CD4-positive, alpha-beta memory T cell (primary cell): Measurements from ENCODE around the gene PRCP. TPM values are rescaled to one million over a fixed set of nuclear protein-coding genes. Genes with fewer than 3 reads are reported as not detected.

Source experiments
- CTCF ChIA-PET: fragments of 350-600 bp; sonication (Branson Sonifier 250); formaldehyde crosslinking; loops from one replicate; lab custom pipeline; 2021; ENCODE audit warnings: inconsistent platforms; ENCODE audit not compliant: partially characterized antibody; lab: Charles Lee
- POLR2A ChIA-PET: fragments of 350-600 bp; sonication (Branson Sonifier 250); formaldehyde crosslinking; loops from one replicate; lab custom pipeline; 2021; ENCODE audit not compliant: partially characterized antibody; lab: Charles Lee
- DNase-seq, 5 donors: peaks; one replicate each; pipeline versions ENCODE4 v3.0.0 to v3.0.0-alpha.2; 2020 to 2022; ENCODE audit warnings: mixed read lengths in 1 of 5
- H3K27ac ChIP-seq: one replicate; pipeline ENCODE4 v1.7.0; 2013; ENCODE audit warnings: low read depth, low read length
- H3K27me3 ChIP-seq: 2 replicates; pipeline ENCODE4 v1.7.0; 2013; ENCODE audit warnings: mild to moderate bottlenecking, low read length, moderate library complexity; ENCODE audit not compliant: insufficient read depth
- H3K36me3 ChIP-seq: 2 replicates; pipeline ENCODE4 v1.7.0; 2013; ENCODE audit warnings: mild to moderate bottlenecking, low read length, moderate library complexity; ENCODE audit not compliant: insufficient read depth
- H3K4me1 ChIP-seq: 2 replicates; pipeline ENCODE4 v1.7.0; 2013; ENCODE audit warnings: mild to moderate bottlenecking, low read length, moderate library complexity; ENCODE audit not compliant: insufficient read depth
- H3K4me3 ChIP-seq, 2 donors: one replicate each; pipeline ENCODE4 v1.7.0; 2013; ENCODE audit warnings: low read length in 2 of 2, mild to moderate bottlenecking in 1 of 2
- H3K9me3 ChIP-seq, 2 donors: one replicate each; pipeline ENCODE4 v1.7.0; 2013; ENCODE audit warnings: low read length in 2 of 2, control low read depth in 1 of 2; ENCODE audit not compliant: control insufficient read depth in 1 of 2
- H3K27ac Mint-ChIP-seq, 7 donors: one replicate each; pipeline ENCODE4 v1.8.0; 2020 to 2021; ENCODE audit warnings: mixed read lengths in 7 of 7, mild to moderate bottlenecking in 6 of 7, inconsistent platforms in 3 of 7, moderate library complexity in 3 of 7
- H3K27me3 Mint-ChIP-seq, 2 donors: one replicate each; pipeline ENCODE4 v1.8.0; 2020 to 2021; ENCODE audit warnings: mixed read lengths in 2 of 2
- H3K36me3 Mint-ChIP-seq, 2 donors: one replicate each; pipeline ENCODE4 v1.8.0; 2020 to 2021; ENCODE audit warnings: mixed read lengths in 2 of 2, inconsistent platforms in 1 of 2, mild to moderate bottlenecking in 1 of 2
- H3K4me1 Mint-ChIP-seq, 4 donors: one replicate each; pipeline ENCODE4 v1.8.0; 2020 to 2021; ENCODE audit warnings: mixed read lengths in 4 of 4, mild to moderate bottlenecking in 1 of 4
- H3K4me3 Mint-ChIP-seq, 8 donors: one replicate each; pipeline ENCODE4 v1.8.0; 2020 to 2021; ENCODE audit warnings: mixed read lengths in 8 of 8, mild to moderate bottlenecking in 7 of 8, moderate library complexity in 6 of 8, inconsistent platforms in 3 of 8
- H3K9me3 Mint-ChIP-seq, 8 donors: one replicate each; pipeline ENCODE4 v1.8.0; 2020 to 2021; ENCODE audit warnings: mixed read lengths in 8 of 8, mild to moderate bottlenecking in 5 of 8, inconsistent platforms in 3 of 8, moderate library complexity in 1 of 8
- intact Hi-C: fragments of 100-400 bp; cut with micrococcal nuclease; formaldehyde crosslinking; loops from one replicate; pipeline ENCODE4 v1.15.1; 2023
- polyA plus RNA-seq, 2 donors: library from polyadenylated mRNA; unstranded; fragments of 300-500 nt; fragmentation: Illumina TruSeq; gene quantifications; one replicate each; pipeline ENCODE4 v1.2.3, GENCODE V29; 2021
- total RNA-seq, 2 experiments: library from RNA; stranded (reverse); gene quantifications; one replicate each; pipeline ENCODE4 v1.2.3, GENCODE V29; 2021

The PRCP gene
- total and polyA plus RNA-seq, 4 experiments from 2014 or later, result 24.1 to 38.4 (median 31.2) TPM

- intact Hi-C loops, result no loop called here
- H3K27ac ChIP-seq, result no peak overlapping the region
- H3K36me3 Mint-ChIP-seq, result peaks cover 11 to 42% of the 10 kb centered on the region in 2 donors
- H3K27me3 Mint-ChIP-seq, result no peaks in the 10 kb centered on the region
- peaks cover 0 to 10% (median 4%) of the 10 kb centered on the region in 8 donors for H3K9me3 Mint-ChIP-seq
- no peak overlapping the region for H3K4me3 Mint-ChIP-seq
- CTCF ChIA-PET, result interaction anchor here (6.0 kb wide), 1 partner anchor 16 kb away, joined by 38 read pairs; no protein-coding TSS in a partner anchor
- H3K9me3 ChIP-seq, result no peaks in the 10 kb centered on the region
- POLR2A ChIA-PET, result no interaction called here
- no peaks in the 10 kb centered on the region for H3K36me3 ChIP-seq
- no peak overlapping the region for H3K27ac Mint-ChIP-seq
- no peaks in the 10 kb centered on the region for H3K4me1 ChIP-seq
- no peak overlapping the region for H3K4me3 ChIP-seq
- no peak for DNase-seq
- peaks cover 0 to 7% (median 3%) of the 10 kb centered on the region in 4 donors for H3K4me1 Mint-ChIP-seq
- no peaks in the 10 kb centered on the region for H3K27me3 ChIP-seq
These were observed 16.4 kb downstream of the PRCP start for GRCh38 chr11:82883853-82884252.

GRCh38 chr11:82874646-82875523 lies 25.3 kb downstream of the PRCP start:
- H3K4me3 Mint-ChIP-seq, result peak overlapping the region in 3 of 8 donors; percentile 13 to 61 (median 27)
- Histone ChIP-seq H3K4me3 (no peak overlapping the region), H3K9me3 (peaks cover 0 to 4% of the 10 kb centered on the region in 2 donors), H3K27me3 (no peaks in the 10 kb centered on the region), H3K27ac (no peak overlapping the region), H3K4me1 (peaks cover 24% of the 10 kb centered on the region), H3K36me3 (no peaks in the 10 kb centered on the region)
- DNase-seq, result no peak
- peaks cover 32 to 45% (median 35%) of the 10 kb centered on the region in 4 donors for H3K4me1 Mint-ChIP-seq
- intact Hi-C loops, result loop anchor here (2.0 kb wide), 1 partner anchor 26 kb away; the partner anchor contains the start of genes DDIAS and PRCP
- CTCF ChIA-PET, result no interaction called here
- peaks cover 4 to 21% (median 11%) of the 10 kb centered on the region in 8 donors for H3K9me3 Mint-ChIP-seq
- POLR2A ChIA-PET, result interaction anchor here (1.5 kb wide), 1 partner anchor 26 kb away, joined by 21 read pairs; the partner anchor contains the start of genes DDIAS and PRCP
- no peaks in the 10 kb centered on the region for H3K27me3 Mint-ChIP-seq
- peak overlapping the region in 4 of 7 donors; percentile 22 to 82 (median 50) for H3K27ac Mint-ChIP-seq
- H3K36me3 Mint-ChIP-seq, result peaks cover 10 to 20% of the 10 kb centered on the region in 2 donors

GRCh38 chr11:82873919-82874333 lies 26.3 kb downstream of the PRCP start:
- Mint-ChIP-seq H3K27ac (peak overlapping the region; percentile 33 to 85 (median 70)), H3K4me1 (peaks cover 32 to 48% (median 35%) of the 10 kb centered on the region in 4 donors), H3K4me3 (peak overlapping the region in 6 of 8 donors; percentile 49 to 73 (median 62)), H3K9me3 (peaks cover 2 to 16% (median 7%) of the 10 kb centered on the region in 8 donors), H3K27me3 (no peaks in the 10 kb centered on the region), H3K36me3 (peaks cover 6 to 15% of the 10 kb centered on the region in 2 donors)
- Histone ChIP-seq H3K4me1 (peaks cover 24% of the 10 kb centered on the region), H3K9me3 (peaks cover 0 to 4% of the 10 kb centered on the region in 2 donors), H3K4me3 (no peak overlapping the region), H3K36me3 (no peaks in the 10 kb centered on the region), H3K27me3 (no peaks in the 10 kb centered on the region), H3K27ac (no peak overlapping the region)
- CTCF ChIA-PET, result interaction anchor here (1.0 kb wide), 1 partner anchor 26 kb away, joined by 3 read pairs; the partner anchor contains the start of gene PRCP
- intact Hi-C loops, result loop anchor here (2.0 kb wide), 1 partner anchor 27 kb away; the partner anchor contains the start of genes DDIAS and PRCP
- POLR2A ChIA-PET, result interaction anchor here (1.0 to 1.5 kb wide), 3 partner anchors 27 to 98 kb away, joined by 3 to 21 read pairs (median 5); partner anchors contain the start of genes DDIAS and PRCP
- peak in 4 of 5 donors; percentile 28 to 51 (median 36) for DNase-seq

- Histone ChIP-seq H3K4me1 (peaks cover 24% of the 10 kb centered on the region), H3K27ac (no peak overlapping the region), H3K36me3 (no peaks in the 10 kb centered on the region), H3K9me3 (peaks cover 0 to 3% of the 10 kb centered on the region in 2 donors), H3K4me3 (no peak overlapping the region), H3K27me3 (no peaks in the 10 kb centered on the region)
- Mint-ChIP-seq H3K27me3 (no peaks in the 10 kb centered on the region), H3K4me1 (peaks cover 35 to 51% (median 37%) of the 10 kb centered on the region in 4 donors), H3K27ac (peak overlapping the region in 2 of 7 donors; percentile 4 to 70), H3K4me3 (peak overlapping the region in 3 of 8 donors; percentile 12 to 45 (median 26)), H3K36me3 (peaks cover 6 to 7% of the 10 kb centered on the region in 2 donors), H3K9me3 (peaks cover under 1 to 7% (median 4%) of the 10 kb centered on the region in 8 donors)
- intact Hi-C loops, result no loop called here
- ChIA-PET POLR2A (no interaction called here), CTCF (no interaction called here)
- no peak for DNase-seq
These were observed 27.7 kb downstream of the PRCP start for GRCh38 chr11:82872377-82873150.

GRCh38 chr11:82871646-82872045 lies 28.6 kb downstream of the PRCP start:
- ChIA-PET CTCF (no interaction called here), POLR2A (no interaction called here)
- Histone ChIP-seq H3K4me1 (peaks cover 27% of the 10 kb centered on the region), H3K9me3 (no peaks in the 10 kb centered on the region), H3K36me3 (no peaks in the 10 kb centered on the region), H3K27me3 (no peaks in the 10 kb centered on the region), H3K27ac (no peak overlapping the region), H3K4me3 (no peak overlapping the region)
- H3K4me1 Mint-ChIP-seq, result peaks cover 38 to 55% (median 39%) of the 10 kb centered on the region in 4 donors
- intact Hi-C loops, result no loop called here
- DNase-seq, result no peak
- peaks cover 0 to 2% (median 1%) of the 10 kb centered on the region in 8 donors for H3K9me3 Mint-ChIP-seq
- no peak overlapping the region for H3K27ac Mint-ChIP-seq
- H3K27me3 Mint-ChIP-seq, result peaks cover 0 to 2% of the 10 kb centered on the region in 2 donors
- H3K36me3 Mint-ChIP-seq, result peaks cover 2% of the 10 kb centered on the region in 2 donors
- no peak overlapping the region for H3K4me3 Mint-ChIP-seq

GRCh38 chr11:82869657-82870056 lies 30.6 kb downstream of the PRCP start:
- CTCF ChIA-PET, result interaction anchor here (1.3 to 5.3 kb wide), 4 partner anchors 15 to 379 kb away, joined by 4 to 107 read pairs (median 66); partner anchors contain the start of genes DDIAS and PRCP
- POLR2A ChIA-PET, result interaction anchor here (1.6 kb wide), 1 partner anchor 31 kb away, joined by 5 read pairs; the partner anchor contains the start of genes DDIAS and PRCP
- Histone ChIP-seq H3K36me3 (no peaks in the 10 kb centered on the region), H3K4me3 (no peak overlapping the region), H3K27me3 (no peaks in the 10 kb centered on the region), H3K4me1 (peaks cover 26% of the 10 kb centered on the region), H3K27ac (no peak overlapping the region), H3K9me3 (no peaks in the 10 kb centered on the region)
- H3K9me3 Mint-ChIP-seq, result peaks cover 0 to 2% (median 0%) of the 10 kb centered on the region in 8 donors
- H3K36me3 Mint-ChIP-seq, result no peaks in the 10 kb centered on the region
- no peak for DNase-seq
- no peak overlapping the region for H3K4me3 Mint-ChIP-seq
- peaks cover 26 to 42% (median 28%) of the 10 kb centered on the region in 4 donors for H3K4me1 Mint-ChIP-seq
- H3K27ac Mint-ChIP-seq, result no peak overlapping the region
- peaks cover 0 to 2% of the 10 kb centered on the region in 2 donors for H3K27me3 Mint-ChIP-seq
- intact Hi-C loops, result loop anchor here (5.0 kb wide), 2 partner anchors 137 to 853 kb away; partner anchors contain the start of gene FAM181B
